AG04449 (cell line): ENCODE results near the gene NEXN.
"Not testable (repeated sequence)": the region's sequence is repeated elsewhere in the genome, so short reads cannot be mapped to it uniquely, and the experiment has no call there.

Experiments
- CTCF ChIA-PET: fragments of 350-600 bp; formaldehyde crosslinking; extraction: SDS; loops from one replicate; lab custom pipeline; 2021; ENCODE audit warnings: antibody characterized with exemption; lab: Yijun Ruan, JAX
- POLR2A ChIA-PET: fragments of 400-600, 350-600 bp; formaldehyde crosslinking; extraction: SDS; loops from one replicate; lab custom pipeline; 2020; ENCODE audit warnings: antibody characterized with exemption, inconsistent platforms; lab: Yijun Ruan, JAX
- DNase-seq: peaks from one replicate; pipeline ENCODE4 v3.0.0-alpha.2; 2010; ENCODE audit warnings: low read depth, low spot score
- H3K4me3 ChIP-seq: 2 replicates; pipeline ENCODE4 v1.5.1; 2011; ENCODE audit warnings: low read depth, mild to moderate bottlenecking, control low read depth, low read length
- TF ChIP-seq, protein P1 (sequence below): IDR thresholded peaks from one replicate; pipeline ENCODE4 v1.5.1; 2011; ENCODE audit warnings: mild to moderate bottlenecking, moderate library complexity, low read length, control low read depth, inconsistent platforms; ENCODE audit not compliant: insufficient read depth; ENCODE audit errors: missing control alignments

The NEXN gene

DNA sequence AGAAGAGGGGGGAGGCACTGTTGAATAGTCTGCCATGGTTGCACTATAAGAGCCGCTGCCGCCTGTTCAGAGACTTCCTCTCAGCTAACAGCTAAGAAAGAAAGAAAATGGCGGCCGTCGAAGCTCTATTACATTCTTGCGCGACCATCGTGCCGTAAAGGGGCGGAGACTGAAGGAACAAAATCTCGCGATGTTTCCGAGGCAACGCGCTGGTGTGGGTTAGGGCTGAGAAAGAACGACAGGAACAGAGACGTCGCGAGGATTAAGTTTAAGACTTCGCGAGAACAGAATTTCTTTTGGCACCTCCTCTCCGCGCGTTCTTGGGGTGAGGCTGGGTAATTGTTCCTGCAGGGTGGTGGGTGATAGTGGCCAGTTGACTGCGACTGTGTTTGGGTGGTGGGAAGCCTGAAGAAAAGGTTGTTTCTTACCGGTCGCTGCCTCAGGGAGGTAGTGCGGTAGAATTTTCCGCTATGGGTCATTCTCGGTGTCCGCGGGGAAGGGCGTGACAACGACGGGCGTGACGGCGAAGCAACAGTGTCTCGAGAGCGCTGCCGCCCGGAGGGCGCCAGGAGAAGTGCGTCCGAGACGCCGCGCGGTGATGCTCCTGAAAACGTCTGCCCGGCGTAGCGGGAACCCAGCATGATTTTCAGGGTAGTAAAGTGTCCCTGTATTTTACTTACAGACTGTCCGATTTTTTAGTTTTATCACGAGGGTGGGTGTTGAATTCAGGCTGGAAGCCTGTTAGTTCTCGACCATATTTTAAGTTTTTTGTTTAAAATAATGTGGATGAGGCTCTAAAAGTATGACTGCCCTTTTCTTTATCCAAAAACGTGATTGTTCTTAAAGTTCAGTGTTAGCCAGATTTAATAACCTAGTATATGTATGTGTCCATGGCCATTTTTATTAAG is 90.8 kb downstream of the NEXN start, which contains the start of gene FUBP1:
TSS of gene FUBP1 (minus strand) at position 104 of the 908 bp plus-strand sequence. CDS start at position 36, 68 bp downstream.
- POLR2A ChIA-PET = interaction anchor here (0.6 to 4.5 kb wide), 13 partner anchors 11 to 200 kb away, joined by 3 to 55 read pairs (median 3); partner anchors contain the start of genes DNAJB4 and MIGA1
- TF ChIP-seq, protein P1, sequence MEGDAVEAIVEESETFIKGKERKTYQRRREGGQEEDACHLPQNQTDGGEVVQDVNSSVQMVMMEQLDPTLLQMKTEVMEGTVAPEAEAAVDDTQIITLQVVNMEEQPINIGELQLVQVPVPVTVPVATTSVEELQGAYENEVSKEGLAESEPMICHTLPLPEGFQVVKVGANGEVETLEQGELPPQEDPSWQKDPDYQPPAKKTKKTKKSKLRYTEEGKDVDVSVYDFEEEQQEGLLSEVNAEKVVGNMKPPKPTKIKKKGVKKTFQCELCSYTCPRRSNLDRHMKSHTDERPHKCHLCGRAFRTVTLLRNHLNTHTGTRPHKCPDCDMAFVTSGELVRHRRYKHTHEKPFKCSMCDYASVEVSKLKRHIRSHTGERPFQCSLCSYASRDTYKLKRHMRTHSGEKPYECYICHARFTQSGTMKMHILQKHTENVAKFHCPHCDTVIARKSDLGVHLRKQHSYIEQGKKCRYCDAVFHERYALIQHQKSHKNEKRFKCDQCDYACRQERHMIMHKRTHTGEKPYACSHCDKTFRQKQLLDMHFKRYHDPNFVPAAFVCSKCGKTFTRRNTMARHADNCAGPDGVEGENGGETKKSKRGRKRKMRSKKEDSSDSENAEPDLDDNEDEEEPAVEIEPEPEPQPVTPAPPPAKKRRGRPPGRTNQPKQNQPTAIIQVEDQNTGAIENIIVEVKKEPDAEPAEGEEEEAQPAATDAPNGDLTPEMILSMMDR = peak; percentile 78
- peak within 1 kb of the TSS; percentile 95 for H3K4me3 ChIP-seq
- CTCF ChIA-PET = interaction anchor here (0.6 to 4.4 kb wide), 13 partner anchors 9 to 628 kb away, joined by 3 to 43 read pairs (median 5); partner anchors contain the start of gene DNAJB4
- peak; percentile 96 for DNase-seq

DNA sequence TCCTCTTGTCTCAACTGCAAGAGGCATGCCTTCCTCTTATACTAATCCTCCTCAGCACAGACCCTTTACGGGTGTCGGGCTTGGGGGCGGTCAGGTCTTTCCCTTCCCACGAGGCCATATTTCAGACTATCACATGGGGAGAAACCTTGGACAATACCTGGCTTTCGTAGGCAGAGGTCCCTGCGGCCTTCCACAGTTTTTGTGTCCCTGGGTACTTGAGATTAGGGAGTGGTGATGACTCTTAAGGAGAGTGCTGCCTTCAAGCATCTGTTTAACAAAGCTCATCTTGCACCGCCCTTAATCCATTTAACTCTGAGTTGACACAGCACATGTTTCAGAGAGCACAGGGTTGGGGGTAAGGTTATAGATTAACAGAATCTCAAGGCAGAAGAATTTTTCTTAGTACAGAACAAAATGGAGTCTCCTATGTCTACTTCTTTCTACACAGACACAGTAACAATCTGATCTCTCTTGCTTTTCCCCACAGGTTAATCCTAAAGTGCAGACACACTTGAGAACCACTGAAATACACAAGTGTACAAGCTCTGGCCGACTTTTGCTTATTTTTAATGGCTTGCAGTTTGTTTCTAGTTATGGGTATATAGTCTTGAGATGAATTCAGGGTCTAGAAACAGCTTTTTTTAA is 95.0 kb downstream of the NEXN start:
- H3K4me3 ChIP-seq, POLR2A ChIA-PET, DNase-seq: not testable (repeated sequence)
- CTCF ChIA-PET = interaction anchor here (1.1 kb wide), 1 partner anchor 12 kb away, joined by 4 read pairs; no protein-coding TSS in a partner anchor

DNA sequence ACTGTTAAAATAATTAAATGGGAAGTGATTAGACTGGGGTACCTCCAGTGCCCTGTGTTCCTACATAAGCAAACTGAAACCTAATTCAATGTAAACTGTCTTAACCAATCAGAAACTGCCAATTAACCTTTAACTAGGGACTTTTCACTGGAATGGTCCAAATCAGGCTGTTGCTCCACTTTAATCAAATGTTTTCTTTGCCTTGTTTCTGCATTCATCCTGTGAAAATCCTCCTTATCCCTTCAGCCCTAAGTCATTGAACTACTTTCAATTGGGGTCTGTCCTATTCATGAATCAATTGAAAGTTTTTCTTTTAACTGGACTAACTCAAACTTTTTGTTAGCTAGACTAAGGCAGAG is 95.6 kb downstream of the NEXN start:
- CTCF ChIA-PET = interaction anchor here (1.1 to 2.6 kb wide), 2 partner anchors 12 to 131 kb away, joined by 4 to 10 read pairs; no protein-coding TSS in a partner anchor

DNA sequence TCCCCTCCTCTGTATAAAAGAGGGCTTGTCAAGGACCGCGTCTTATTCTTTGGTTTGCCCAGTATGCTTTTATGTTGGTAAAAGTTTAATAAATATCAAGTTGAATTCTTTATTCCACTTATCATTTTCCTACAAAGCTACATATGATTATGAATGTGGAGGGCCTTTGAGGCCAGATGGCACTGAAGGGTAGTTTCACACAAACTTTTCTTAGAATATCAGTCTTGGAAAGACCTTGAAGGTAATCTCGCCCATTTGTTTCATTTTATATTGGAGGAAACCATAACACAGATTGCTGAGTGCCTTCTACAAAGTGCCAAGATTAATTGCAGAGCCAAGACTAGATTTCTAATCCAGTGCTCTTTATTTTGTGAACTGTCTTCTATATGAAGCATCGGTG is 96.2 kb downstream of the NEXN start:
- TF ChIP-seq, protein P1 = no peak
- no peak overlapping the region for H3K4me3 ChIP-seq
- ChIA-PET CTCF (interaction anchor here (2.6 kb wide), 1 partner anchor 130 kb away, joined by 10 read pairs; no protein-coding TSS in a partner anchor), POLR2A (no interaction called here)
- DNase-seq = no peak

More for the DNA sequence above, 95.6 kb downstream of the NEXN start:
- DNase-seq = no peak
- no peak overlapping the region for H3K4me3 ChIP-seq
- POLR2A ChIA-PET = no interaction called here
- TF ChIP-seq, protein P1 = no peak

DNA sequence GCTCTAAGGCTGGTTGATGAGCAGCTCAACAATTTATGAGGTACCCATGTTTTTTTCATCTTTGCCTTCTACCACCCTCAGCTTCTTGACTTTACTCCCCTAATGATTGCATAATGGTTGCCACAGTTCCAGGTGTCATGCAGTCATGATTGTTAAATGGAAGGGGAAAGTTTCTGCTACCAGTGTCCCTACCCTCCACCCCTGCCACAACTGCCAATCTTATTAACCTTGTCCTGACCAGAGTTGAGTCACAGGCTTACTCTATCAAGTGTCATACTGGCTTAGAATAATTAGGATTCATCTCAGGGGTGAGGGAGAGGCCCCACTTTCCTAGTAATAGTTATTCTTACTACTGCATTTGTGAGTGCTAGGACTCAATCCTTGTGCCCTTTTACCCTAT is 98.4 kb downstream of the NEXN start:
- no peak overlapping the region for H3K4me3 ChIP-seq
- CTCF ChIA-PET = interaction anchor here (2.6 kb wide), 1 partner anchor 128 kb away, joined by 10 read pairs; no protein-coding TSS in a partner anchor
- POLR2A ChIA-PET = no interaction called here
- no peak for DNase-seq
- TF ChIP-seq, protein P1 = no peak

DNA sequence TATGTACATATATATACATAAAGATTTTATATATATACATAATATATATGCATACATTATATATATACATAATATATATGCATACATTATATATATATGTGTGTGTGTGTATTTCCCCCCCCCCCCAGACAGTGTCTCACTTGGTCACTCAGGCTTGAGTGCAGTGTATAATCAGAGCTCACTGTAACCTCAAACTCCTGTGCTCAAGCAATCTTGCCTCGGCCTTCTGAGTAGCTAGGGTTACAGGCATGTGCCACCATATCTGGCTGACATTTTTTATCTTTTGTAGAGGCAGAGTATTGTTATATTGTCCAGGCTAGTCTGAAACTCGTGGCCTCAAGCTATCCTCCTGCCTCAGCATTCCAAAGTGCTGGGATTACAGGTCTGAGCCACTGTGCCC is 99.5 kb downstream of the NEXN start:
- DNase-seq = no peak
- ChIA-PET POLR2A (no interaction called here), CTCF (interaction anchor here (0.9 to 2.0 kb wide), 3 partner anchors 9 to 127 kb away, joined by 3 to 7 read pairs (median 5); partner anchors contain the start of gene FUBP1)
- no peak overlapping the region for H3K4me3 ChIP-seq
- TF ChIP-seq, protein P1 = no peak
